Measurements from ENCODE around the gene PALS1.

DNA sequence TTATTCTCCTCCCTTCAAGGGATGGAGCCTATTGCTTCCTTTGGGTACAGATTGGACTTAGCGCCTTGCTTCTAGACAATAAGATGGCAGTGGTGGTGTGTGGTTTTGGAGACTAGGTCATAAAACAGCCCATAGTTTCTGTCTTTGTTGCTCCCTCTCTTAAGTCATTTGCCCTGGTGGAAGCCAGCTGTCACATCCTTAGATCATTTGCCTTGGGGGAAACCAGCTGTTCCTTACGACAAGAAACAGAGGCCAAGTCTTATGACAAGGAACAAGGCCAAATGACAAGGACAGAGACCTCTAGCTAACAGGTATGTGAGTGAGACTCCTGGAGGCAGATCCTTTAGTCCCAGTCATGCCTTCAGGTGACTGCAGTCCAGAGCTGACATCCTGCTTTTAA is 9.2 kb upstream of the PALS1 start:
- TF ChIP-seq, protein P1, sequence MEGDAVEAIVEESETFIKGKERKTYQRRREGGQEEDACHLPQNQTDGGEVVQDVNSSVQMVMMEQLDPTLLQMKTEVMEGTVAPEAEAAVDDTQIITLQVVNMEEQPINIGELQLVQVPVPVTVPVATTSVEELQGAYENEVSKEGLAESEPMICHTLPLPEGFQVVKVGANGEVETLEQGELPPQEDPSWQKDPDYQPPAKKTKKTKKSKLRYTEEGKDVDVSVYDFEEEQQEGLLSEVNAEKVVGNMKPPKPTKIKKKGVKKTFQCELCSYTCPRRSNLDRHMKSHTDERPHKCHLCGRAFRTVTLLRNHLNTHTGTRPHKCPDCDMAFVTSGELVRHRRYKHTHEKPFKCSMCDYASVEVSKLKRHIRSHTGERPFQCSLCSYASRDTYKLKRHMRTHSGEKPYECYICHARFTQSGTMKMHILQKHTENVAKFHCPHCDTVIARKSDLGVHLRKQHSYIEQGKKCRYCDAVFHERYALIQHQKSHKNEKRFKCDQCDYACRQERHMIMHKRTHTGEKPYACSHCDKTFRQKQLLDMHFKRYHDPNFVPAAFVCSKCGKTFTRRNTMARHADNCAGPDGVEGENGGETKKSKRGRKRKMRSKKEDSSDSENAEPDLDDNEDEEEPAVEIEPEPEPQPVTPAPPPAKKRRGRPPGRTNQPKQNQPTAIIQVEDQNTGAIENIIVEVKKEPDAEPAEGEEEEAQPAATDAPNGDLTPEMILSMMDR (IDR thresholded peaks at IDR 0.05) = no peak
- no peak for TF ChIP-seq POLR2A (IDR thresholded peaks at IDR 0.05)
